Measurements from ENCODE around the gene VPS37B.
"Not testable (repeated sequence)": the region's sequence is repeated elsewhere in the genome, so short reads cannot be mapped to it uniquely, and the experiment has no call there.

Gene VPS37B

DNA sequence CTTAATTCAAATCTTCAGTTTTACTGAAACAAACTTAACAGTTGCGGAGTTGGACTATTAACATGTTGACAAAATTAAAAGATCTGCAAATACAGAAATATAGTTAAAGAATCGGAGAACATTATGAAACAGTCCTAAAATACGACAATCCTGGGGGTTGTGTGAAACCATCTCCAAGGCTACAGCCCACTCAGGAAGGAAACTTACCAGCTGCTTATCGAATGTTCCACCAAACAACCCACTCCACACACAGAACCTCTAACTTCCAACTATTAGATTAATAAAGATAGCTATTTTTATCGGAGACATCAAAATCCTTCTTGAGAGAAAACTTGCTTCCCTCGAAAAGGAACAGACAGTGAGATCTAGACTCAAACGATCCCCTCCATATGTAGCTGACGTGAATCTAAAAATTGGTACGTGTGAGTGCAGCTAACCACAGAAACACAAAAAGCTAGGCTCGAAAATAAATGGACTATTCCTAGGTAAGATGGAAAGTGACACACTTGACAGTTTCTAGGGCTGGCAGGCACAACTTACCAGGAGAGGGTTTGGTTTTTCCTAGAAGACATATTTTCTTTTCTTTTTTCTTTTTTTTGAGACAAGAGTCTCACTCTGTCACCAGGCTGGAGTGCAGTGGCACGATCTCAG lies 12.9 kb downstream of the VPS37B start:
- TF ChIP-seq, protein P1, sequence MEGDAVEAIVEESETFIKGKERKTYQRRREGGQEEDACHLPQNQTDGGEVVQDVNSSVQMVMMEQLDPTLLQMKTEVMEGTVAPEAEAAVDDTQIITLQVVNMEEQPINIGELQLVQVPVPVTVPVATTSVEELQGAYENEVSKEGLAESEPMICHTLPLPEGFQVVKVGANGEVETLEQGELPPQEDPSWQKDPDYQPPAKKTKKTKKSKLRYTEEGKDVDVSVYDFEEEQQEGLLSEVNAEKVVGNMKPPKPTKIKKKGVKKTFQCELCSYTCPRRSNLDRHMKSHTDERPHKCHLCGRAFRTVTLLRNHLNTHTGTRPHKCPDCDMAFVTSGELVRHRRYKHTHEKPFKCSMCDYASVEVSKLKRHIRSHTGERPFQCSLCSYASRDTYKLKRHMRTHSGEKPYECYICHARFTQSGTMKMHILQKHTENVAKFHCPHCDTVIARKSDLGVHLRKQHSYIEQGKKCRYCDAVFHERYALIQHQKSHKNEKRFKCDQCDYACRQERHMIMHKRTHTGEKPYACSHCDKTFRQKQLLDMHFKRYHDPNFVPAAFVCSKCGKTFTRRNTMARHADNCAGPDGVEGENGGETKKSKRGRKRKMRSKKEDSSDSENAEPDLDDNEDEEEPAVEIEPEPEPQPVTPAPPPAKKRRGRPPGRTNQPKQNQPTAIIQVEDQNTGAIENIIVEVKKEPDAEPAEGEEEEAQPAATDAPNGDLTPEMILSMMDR (IDR thresholded peaks at IDR 0.05; ENCODE audit: low read depth, low read length, missing control alignments), result no peak
- DNase-seq (ENCODE audit: extremely low read depth, low read depth), result no peak
- no peak overlapping the region for H3K4me3 ChIP-seq (replicated peaks; ENCODE audit: low read depth, low read length)

DNA sequence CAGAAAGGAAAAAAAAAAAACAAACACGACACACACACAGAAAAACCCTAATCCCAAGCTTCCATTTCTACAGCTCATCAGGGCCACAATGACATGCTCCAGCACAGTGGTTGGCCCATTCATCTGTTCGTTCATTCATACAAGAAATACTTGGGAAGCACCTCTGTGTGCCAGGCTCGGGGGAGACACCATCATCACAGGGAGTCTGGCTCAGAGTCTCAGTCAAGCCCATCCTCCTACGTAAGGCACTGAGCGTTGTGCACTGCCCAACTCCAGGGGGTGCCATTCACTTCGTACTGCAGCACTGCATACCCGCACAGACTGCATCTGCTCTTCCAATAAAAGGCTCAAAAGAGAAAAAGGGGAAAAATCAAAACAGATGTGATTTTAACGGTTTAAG lies 15.3 kb downstream of the VPS37B start:
- TF ChIP-seq, protein P1 (IDR thresholded peaks at IDR 0.05; ENCODE audit: low read depth, low read length, missing control alignments), result peak; percentile 69
- no peak overlapping the region for H3K4me3 ChIP-seq (replicated peaks; ENCODE audit: low read depth, low read length)
- DNase-seq (ENCODE audit: extremely low read depth, low read depth), result no peak

DNA sequence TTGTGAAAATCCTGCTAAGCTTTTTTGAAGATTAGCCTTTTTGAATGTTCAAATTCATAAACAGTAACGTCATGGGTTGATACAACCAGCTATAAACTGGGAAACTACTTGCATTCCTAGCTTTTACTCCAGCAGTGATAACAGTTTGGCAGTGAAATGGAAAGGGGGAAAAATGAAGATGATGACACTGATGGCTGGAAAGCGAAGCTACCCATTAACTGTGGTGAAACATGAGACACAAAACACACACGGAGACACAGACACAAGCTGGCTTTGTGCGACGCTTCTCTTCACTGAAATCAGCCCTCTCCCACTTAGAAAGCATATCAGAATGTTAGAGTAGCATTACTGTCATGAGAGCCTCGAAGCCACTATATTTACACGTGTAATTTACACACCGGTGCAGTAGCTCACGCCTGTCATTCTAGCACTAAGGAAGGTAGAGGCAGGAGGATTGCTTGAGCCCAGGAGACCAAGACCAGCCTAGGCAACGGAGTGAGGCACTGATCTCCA lies 15.7 kb downstream of the VPS37B start:
- no peak for DNase-seq (ENCODE audit: extremely low read depth, low read depth)
- TF ChIP-seq, protein P1 (IDR thresholded peaks at IDR 0.05; ENCODE audit: low read depth, low read length, missing control alignments), result no peak

GRCh38 chr12:122878780-122879612 lies 16.9 kb downstream of the VPS37B start:
- no peak overlapping the region for H3K4me3 ChIP-seq (replicated peaks; ENCODE audit: low read depth, low read length)
- DNase-seq (ENCODE audit: extremely low read depth, low read depth), result no peak
- TF ChIP-seq, protein P1 (IDR thresholded peaks at IDR 0.05; ENCODE audit: low read depth, low read length, missing control alignments), result no peak

More for the DNA sequence above, 15.7 kb downstream of the VPS37B start:
- no peak overlapping the region for H3K4me3 ChIP-seq (replicated peaks; ENCODE audit: low read depth, low read length)

DNA sequence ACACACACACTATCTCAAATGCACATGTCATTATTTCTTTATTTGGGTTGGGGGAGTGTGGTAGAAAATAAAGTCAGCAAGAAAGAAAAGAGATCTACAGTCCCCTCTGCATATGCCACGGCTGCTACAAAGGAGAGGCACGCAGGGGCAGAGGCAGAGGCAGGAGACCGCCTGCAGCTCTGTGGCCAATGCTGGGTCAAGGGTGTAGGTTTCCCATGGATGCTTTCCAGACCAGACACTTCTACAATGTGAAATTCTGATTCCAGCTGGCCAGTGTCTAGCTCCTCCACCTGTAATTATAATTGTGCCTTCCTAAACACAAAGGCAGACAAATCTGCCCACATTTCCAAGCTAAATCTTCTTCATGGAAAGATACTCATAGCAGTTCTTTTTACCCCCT lies 19.2 kb downstream of the VPS37B start:
- TF ChIP-seq, protein P1 (IDR thresholded peaks at IDR 0.05; ENCODE audit: low read depth, low read length, missing control alignments), result no peak
- no peak overlapping the region for H3K4me3 ChIP-seq (replicated peaks; ENCODE audit: low read depth, low read length)
- no peak for DNase-seq (ENCODE audit: extremely low read depth, low read depth)

DNA sequence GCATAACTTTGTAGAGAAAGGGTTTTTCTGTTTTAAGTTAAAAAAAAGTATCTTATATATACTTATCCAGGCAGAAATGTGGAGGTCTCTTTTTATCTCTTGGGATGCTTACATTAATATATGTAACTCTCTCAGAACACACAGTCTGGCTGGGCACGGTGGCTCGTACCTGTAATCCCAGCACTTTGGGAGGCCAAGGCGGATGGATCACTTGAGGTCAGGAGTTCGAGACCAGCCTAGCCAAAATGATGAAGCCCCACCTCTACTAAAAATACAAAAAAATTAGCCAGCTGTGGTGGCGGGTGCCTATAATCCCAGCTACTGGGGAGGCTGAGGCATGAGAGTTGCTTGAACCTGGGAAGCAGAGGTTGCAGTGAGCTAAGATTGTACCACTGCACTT lies 19.6 kb downstream of the VPS37B start:
- not testable (repeated sequence) for H3K4me3 ChIP-seq (replicated peaks; ENCODE audit: low read depth, low read length); DNase-seq (ENCODE audit: extremely low read depth, low read depth)

DNA sequence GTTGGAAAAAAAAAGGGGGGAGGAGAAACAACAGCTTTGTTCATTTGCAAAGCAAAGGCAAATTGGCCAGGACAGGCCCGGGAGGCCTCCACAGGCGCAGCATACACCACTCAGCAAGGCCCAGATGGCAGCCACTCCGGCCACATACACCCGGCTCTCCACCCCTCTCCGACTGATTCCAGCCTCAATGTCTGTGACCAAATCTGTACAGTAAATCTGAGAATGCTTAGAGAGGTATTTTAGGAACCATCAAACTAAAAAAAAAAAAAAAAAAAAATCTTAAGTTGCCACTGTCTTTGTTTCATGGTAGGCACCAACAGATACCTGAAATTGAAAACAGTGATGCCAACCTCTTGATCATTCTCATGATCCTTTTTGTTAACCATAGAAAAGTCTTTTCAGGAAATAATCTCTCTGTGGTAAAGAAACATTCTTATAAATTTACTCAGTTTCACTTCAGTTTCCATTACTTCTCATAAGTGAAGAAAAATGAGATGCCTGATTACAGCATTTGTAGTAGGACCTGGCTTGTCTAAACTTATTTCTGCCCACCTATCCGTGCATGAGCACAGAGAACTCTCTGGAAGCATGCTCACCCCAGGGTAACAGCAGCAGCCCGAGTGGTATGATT lies 20.2 kb downstream of the VPS37B start:
- TF ChIP-seq, protein P1 (IDR thresholded peaks at IDR 0.05; ENCODE audit: low read depth, low read length, missing control alignments), result no peak
- H3K4me3 ChIP-seq (replicated peaks; ENCODE audit: low read depth, low read length), result no peak overlapping the region
- no peak for DNase-seq (ENCODE audit: extremely low read depth, low read depth)

Data from HFF-Myc (cell line).